HL-60 (cell line): ENCODE data around the gene KIAA0825.

Source experiments
- DNase-seq, 2 experiments: peaks; one replicate each; pipeline ENCODE4 v3.0.0-alpha.2; 2010 to 2020; ENCODE audit warnings: low read depth in 1 of 2, low spot score in 1 of 2
- H3K27ac ChIP-seq: fragments of 250-450 bp; sonication (Bioruptor Pico); replicated peaks from 2 replicates; pipeline ENCODE4 v1.5.1; 2020; ENCODE audit warnings: mild to moderate bottlenecking, moderate library complexity
- H3K27me3 ChIP-seq: fragments of 250-450 bp; sonication (Bioruptor Pico); 2 replicates; pipeline ENCODE4 v1.5.1; 2021; ENCODE audit warnings: mild to moderate bottlenecking, moderate library complexity; ENCODE audit not compliant: insufficient read depth, poor library complexity, severe bottlenecking
- H3K4me3 ChIP-seq: replicated peaks from 2 replicates; pipeline ENCODE4 v1.5.1; 2011; ENCODE audit warnings: mild to moderate bottlenecking, control low read depth, low read length; ENCODE audit not compliant: insufficient read depth
- CTCF ChIP-seq: IDR thresholded peaks from one replicate; pipeline ENCODE4 v1.5.1; 2011; ENCODE audit warnings: low read length, control low read depth, inconsistent platforms; ENCODE audit not compliant: insufficient read depth
- GABPA ChIP-seq: IDR thresholded peaks from 2 replicates; pipeline ENCODE4 v1.6.1; 2012; ENCODE audit warnings: low read depth
- POLR2AphosphoS5 ChIP-seq: IDR thresholded peaks from 2 replicates; pipeline ENCODE4 v1.6.1; 2012; ENCODE audit warnings: low read depth
- REST ChIP-seq: IDR thresholded peaks from 2 replicates; pipeline ENCODE4 v1.6.1; 2012; ENCODE audit warnings: low read depth; ENCODE audit not compliant: insufficient replicate concordance
- SPI1 ChIP-seq: IDR thresholded peaks from 2 replicates; pipeline ENCODE4 v1.6.1; 2012; ENCODE audit warnings: low read depth, mild to moderate bottlenecking, borderline replicate concordance

KIAA0825 gene

GRCh38 chr5:94613583-94613982, 4.8 kb downstream of the KIAA0825 start:
- Histone ChIP-seq H3K27ac (no peak overlapping the region), H3K27me3 (no peaks in the 10 kb centered on the region), H3K4me3 (no peak overlapping the region)
- TF ChIP-seq CTCF = no peak
- TF ChIP-seq POLR2AphosphoS5 = no peak
- TF ChIP-seq SPI1 = no peak
- no peak for TF ChIP-seq GABPA
- no peak for TF ChIP-seq REST
- DNase-seq = no peak

GRCh38 chr5:94595281-94595840, 23.0 kb downstream of the KIAA0825 start:
- DNase-seq = peak; percentile 70 to 77
- no peaks in the 10 kb centered on the region for H3K27me3 ChIP-seq
- H3K4me3 ChIP-seq = no peak overlapping the region; the same call in 1 of the 2 replicates
- H3K27ac ChIP-seq = peak overlapping the region; percentile 83
- TF ChIP-seq REST = no peak
- no peak for TF ChIP-seq GABPA
- no peak for TF ChIP-seq SPI1
- no peak for TF ChIP-seq POLR2AphosphoS5
- no peak for TF ChIP-seq CTCF

GRCh38 chr5:94577466-94578245, 40.7 kb downstream of the KIAA0825 start:
- TF ChIP-seq SPI1 (no peak), REST (no peak), GABPA (no peak), CTCF (no peak), POLR2AphosphoS5 (no peak)
- Histone ChIP-seq H3K4me3 (no peak overlapping the region), H3K27me3 (no peaks in the 10 kb centered on the region), H3K27ac (no peak overlapping the region)
- no peak for DNase-seq
